ENCODE data around the gene RABGGTA.

The RABGGTA gene

GRCh38 chr14:24279301-24280186 is 8.1 kb upstream of the RABGGTA start:
- DNase-seq (ENCODE audit: low spot score) = no peak

- DNase-seq (ENCODE audit: low spot score) = no peak
These were observed 7.0 kb upstream of the RABGGTA start for GRCh38 chr14:24278424-24278823.

DNA sequence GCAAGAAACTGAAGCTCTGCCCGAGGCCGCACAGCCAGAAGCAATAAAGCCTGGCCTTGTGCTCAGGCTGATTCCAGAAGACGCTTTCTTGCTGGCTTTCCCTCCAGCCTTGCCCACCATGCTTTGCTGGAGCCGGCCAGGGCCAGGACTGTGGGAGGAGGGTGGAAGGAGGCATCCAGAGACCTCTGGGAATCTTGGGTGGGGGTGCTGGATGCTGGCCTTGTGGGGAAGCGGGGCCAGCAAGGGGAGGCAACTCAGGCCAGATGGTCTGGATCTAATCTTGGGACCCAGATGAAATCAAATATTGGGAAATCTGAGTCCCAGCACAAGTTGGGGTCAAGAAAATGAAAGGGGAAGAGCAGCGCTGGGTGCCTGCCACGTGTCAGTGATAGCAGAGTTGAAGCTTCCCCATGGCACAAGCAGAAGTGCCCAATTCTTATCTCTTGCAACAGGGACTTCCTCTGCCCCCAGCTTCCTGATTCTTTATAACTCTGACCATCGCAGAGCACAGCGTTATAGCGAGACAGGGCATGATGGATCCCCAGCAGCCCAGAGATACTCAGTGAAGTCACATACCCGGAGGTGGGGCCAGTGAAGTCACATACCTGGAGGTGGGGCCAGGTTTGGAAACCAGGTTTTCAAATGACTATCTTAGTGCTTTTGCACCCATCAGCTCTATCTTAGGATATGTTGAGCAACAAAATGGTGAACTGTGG is 6.4 kb upstream of the RABGGTA start:
- no peak for DNase-seq (ENCODE audit: low spot score)

GRCh38 chr14:24277071-24277470 is 5.7 kb upstream of the RABGGTA start:
- DNase-seq (ENCODE audit: low spot score) = no peak

- no peak for DNase-seq (ENCODE audit: low spot score)
These were observed 2.7 kb upstream of the RABGGTA start for GRCh38 chr14:24274101-24274543.

GRCh38 chr14:24273422-24273998 is 2.1 kb upstream of the RABGGTA start:
- DNase-seq (ENCODE audit: low spot score) = no peak

GRCh38 chr14:24272467-24272866 is 1.1 kb upstream of the RABGGTA start:
- DNase-seq (ENCODE audit: low spot score) = no peak

DNA sequence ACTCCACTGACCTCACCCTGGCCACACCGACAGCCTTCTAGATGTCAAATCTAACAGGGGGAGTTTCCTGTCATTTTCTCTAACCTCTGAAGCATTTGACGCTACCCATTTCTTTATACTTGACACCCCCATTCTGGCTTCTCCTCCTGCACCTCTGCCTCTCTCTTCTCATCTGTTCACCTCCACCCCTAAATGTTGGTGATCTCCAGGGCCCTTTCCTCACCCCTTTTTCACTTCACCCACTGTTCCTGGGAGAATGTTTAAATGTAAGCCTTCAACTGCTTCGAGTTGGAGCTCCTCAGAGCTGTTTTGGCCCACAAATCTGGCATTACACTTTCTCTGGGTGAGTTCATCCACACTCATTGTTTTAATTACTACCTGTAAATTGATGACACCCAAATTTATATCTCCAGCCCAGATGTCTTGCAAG is 452 bp upstream of the RABGGTA start:
- DNase-seq (ENCODE audit: low spot score) = no peak

DNA sequence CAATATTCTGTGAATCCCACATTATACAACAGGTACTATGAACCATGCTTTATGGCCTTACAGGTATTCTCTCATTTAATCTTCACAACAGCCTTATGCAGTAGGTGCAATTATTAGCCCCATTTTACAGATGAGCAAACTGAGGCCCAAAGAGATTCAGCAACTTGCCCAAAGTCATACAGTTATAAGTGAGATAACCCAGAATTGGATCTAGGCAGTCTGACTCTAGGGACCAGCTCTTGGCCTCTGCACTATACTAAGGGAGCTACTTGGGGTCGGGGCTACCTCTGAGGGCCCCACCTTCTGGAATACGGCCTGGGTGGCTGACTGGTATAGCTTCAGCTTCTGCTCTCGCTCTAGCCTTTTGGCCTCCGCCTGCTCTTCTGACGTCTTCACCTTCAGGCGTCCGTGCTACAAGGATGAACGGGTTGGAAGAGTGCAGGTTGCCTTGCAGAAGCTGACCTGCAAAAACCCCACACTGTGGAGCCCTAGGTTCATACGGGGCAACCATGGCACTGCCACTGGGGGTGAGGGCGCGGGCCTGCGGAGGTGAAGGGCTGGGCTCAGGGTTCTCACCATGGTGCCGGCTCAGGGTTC is 762 bp downstream of the RABGGTA start:
- DNase-seq (ENCODE audit: low spot score) = no peak

DNA sequence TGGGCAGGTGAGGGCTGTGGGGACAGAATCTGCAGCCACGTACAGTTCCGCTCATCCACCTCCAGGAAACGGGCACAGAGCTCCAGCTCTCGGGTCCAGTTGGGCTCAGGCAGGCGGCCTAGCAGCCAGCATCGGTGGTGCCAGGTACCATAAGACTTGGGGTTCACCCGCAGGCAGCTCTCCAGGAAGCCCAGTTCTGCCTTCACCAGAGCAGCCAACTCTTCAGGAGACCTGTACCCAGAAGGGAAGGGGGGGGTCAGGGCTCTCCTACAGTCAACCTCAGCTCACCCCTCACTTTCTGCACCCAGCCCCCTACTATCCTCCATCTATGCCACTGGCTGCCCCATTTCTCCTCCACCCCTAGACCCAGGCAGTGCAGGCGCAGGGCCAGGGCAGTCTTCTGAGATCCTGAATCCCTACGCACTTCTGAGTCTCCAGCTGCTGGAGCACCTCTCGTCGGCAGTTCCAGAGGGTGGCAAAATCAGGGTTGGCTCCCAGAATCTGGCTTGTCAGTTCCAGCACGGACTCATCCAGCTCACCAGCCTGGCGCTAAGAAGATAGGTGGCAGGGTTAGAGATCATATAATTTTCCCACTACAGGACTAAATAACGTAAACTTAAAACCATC is 1.4 kb downstream of the RABGGTA start:
- no peak for DNase-seq (ENCODE audit: low spot score)

GRCh38 chr14:24269368-24269767 is 2.0 kb downstream of the RABGGTA start:
- DNase-seq (ENCODE audit: low spot score) = no peak

- DNase-seq (ENCODE audit: low spot score) = no peak
These were observed 3.2 kb downstream of the RABGGTA start for GRCh38 chr14:24268225-24268624.

DNA sequence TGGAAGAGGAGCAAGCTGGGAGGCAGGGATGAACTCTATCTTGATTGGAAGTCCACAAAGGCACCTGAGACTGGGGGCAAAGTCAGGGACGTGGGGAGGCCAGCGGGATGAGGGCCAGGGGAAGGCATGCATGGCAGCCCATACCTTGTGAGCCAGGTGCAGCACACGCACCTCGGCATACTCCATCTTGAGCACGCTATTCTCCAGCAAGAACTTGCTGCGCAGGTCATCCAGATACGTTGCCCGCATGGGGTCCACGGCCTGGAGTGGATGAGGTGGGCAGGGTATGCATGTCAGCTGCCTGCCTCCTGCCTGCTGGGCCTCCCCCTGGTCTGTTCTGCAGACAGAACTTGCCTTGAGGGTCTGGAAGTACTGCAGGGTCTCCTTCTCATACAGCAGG is 3.9 kb downstream of the RABGGTA start:
- no peak for DNase-seq (ENCODE audit: low spot score)

- DNase-seq (ENCODE audit: low spot score) = no peak
These were observed 4.8 kb downstream of the RABGGTA start for GRCh38 chr14:24266344-24267244.

GRCh38 chr14:24264298-24264697 is 7.1 kb downstream of the RABGGTA start:
- no peak for DNase-seq (ENCODE audit: low spot score)

- DNase-seq (ENCODE audit: low spot score) = no peak
These were observed 7.5 kb downstream of the RABGGTA start for GRCh38 chr14:24263848-24264247.

GRCh38 chr14:24262821-24263733 is 8.3 kb downstream of the RABGGTA start, which contains the start of gene TGM1:
TSS of gene TGM1 (minus strand) at chr14:24263177. CDS start at chr14:24262352, 825 bp downstream.
- no peak for DNase-seq (ENCODE audit: low spot score)

DNA sequence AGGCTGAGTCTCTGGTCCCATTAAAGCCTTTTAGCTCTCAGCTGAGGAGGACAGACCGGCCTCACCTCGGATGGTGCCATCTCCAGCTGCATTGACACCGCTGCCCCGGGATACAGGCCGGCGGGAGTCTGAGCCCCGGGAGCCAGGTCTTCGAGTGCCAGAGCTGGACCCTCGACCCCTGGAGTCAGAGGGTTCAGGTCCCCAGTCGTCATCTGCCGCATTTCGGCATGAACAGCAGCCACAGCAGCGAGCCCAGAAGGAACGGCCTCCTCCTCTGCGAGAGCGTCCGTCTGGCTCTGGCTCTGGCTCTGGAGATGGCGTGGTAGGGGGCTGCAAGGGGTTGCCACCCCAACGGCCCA is 9.4 kb downstream of the RABGGTA start:
- DNase-seq (ENCODE audit: low spot score) = no peak

DNA sequence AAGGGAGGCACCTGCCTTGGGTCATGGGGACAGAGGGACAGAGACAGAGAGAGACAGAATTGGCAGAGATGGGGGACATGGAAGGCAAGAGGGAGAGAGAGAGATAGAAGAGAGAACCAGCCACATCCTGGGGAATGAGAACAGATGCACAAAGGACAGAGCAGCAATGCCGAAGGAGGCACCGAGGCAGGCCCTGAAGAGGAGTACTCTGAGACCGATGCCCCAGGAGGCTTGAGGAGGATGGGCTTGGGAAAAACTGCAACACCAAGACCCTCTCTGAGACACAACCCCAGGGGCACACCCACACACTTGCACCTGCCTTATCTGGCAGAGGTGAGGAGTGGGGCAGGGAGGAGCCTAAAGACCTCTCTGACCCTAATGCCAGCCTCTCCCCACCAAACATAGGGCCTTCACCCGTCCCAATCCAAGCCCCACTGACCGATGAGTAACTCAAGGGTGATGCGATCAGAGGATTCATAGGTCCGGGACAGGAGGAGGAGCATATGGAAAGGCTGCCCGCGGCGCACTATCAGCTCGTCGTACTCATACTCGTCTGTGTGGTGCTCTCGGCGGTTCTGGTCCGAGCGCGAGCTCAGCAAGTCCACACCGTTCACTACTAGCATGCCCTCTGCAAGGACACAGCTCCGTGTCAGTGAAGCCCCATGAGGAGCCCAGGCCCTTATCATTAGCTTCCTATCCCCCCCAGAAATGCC is 10.0 kb downstream of the RABGGTA start:
- no peak for DNase-seq (ENCODE audit: low spot score)

All from SK-N-DZ (cell line).